ENCODE results near the gene ACVR1B. TPM values are rescaled to one million over a fixed set of nuclear protein-coding genes. Genes with fewer than 3 reads are reported as not detected.

The ACVR1B gene
- total and polyA plus RNA-seq, 2 donors (not counting 3 experiments of a cell fraction or from before 2014, with no cell fraction given), result 29.0 to 33.7 TPM

GRCh38 chr12:51906430-51907082 is 44.9 kb upstream of the ACVR1B start:
- BruUV-seq (replicated peaks), result TSS peak; percentile 14
- H3K9me3 ChIP-seq (replicated peaks; ENCODE audit: control insufficient read depth, insufficient read depth, low read length), result no peaks in the 10 kb centered on the region
- CTCF ChIA-PET, result interaction anchor here (0.9 to 11.4 kb wide), 8 partner anchors 10 to 86 kb away, joined by 3 to 286 read pairs (median 5); partner anchors contain the start of gene ANKRD33
- H3K79me2 ChIP-seq (ENCODE audit: control insufficient read depth, insufficient read depth, low read length), result peaks cover 47% of the 10 kb centered on the region
- intact Hi-C loops (cut with micrococcal nuclease) (no loop called here), dilution Hi-C loops (cut with MboI; ENCODE audit: extremely low pct_ligation_motif_present, low sequenced_read_pairs) (no loop called here)
- POLR2A ChIA-PET, result interaction anchor here (0.5 to 3.6 kb wide), 7 partner anchors 10 to 553 kb away, joined by 3 to 18 read pairs (median 6); no protein-coding TSS in a partner anchor
- DNase-seq (ENCODE audit: low read depth, low spot score) (no peak), FAIRE-seq (no peak)
- no peak for TF ChIP-seq GATA2 (IDR thresholded peaks at IDR 0.05; ENCODE audit: insufficient read depth, insufficient read length, low read depth, low read length)
- TF ChIP-seq FOS (IDR thresholded peaks at IDR 0.05; ENCODE audit: borderline replicate concordance, insufficient read depth, low read length), result no peak
- TF ChIP-seq MYC (IDR thresholded peaks at IDR 0.05; ENCODE audit: low read depth, low read length), result no peak
- TF ChIP-seq JUN (IDR thresholded peaks at IDR 0.05; ENCODE audit: borderline replicate concordance, insufficient read depth, insufficient read length, low read depth), result no peak
- TF ChIP-seq, protein P1, sequence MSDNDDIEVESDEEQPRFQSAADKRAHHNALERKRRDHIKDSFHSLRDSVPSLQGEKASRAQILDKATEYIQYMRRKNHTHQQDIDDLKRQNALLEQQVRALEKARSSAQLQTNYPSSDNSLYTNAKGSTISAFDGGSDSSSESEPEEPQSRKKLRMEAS (IDR thresholded peaks at IDR 0.05; ENCODE audit: insufficient read depth, insufficient read length), result no peak
- no peak for TF ChIP-seq POLR2AphosphoS5 (IDR thresholded peaks at IDR 0.05; ENCODE audit: insufficient read depth, low read depth, low read length)
- TF ChIP-seq EZH2 (IDR thresholded peaks at IDR 0.05; ENCODE audit: borderline replicate concordance, low read depth, low read length, severe bottlenecking), result no peak
- no peak for TF ChIP-seq CTCF (IDR thresholded peaks at IDR 0.05; ENCODE audit: extremely low read depth in 1 of 2, insufficient read depth in 1 of 2, low read depth in 1 of 2, low read length in 2 of 2)
- no peak for TF ChIP-seq POLR2A (IDR thresholded peaks at IDR 0.05; ENCODE audit: low read depth, low read length)
- no peaks in the 10 kb centered on the region for H3K36me3 ChIP-seq (ENCODE audit: control insufficient read depth in 2 of 2, extremely low read depth in 1 of 2, insufficient read depth in 2 of 2, low read length in 2 of 2)
- no peaks in the 10 kb centered on the region for H3K9me1 ChIP-seq (replicated peaks; ENCODE audit: control insufficient read depth, extremely low read depth, insufficient read depth, low read length)
- H3K27me3 ChIP-seq (ENCODE audit: control insufficient read depth in 2 of 2, insufficient read depth in 2 of 2, low read length in 2 of 2), result no peaks in the 10 kb centered on the region
- H3K27ac ChIP-seq (ENCODE audit: insufficient read depth, low read depth, low read length), result peak overlapping the region; percentile 99
- H4K20me1 ChIP-seq (replicated peaks; ENCODE audit: control insufficient read depth, extremely low read depth, insufficient read depth, low read length), result no peaks in the 10 kb centered on the region
- no peak overlapping the region for H2AFZ ChIP-seq (ENCODE audit: low read depth, low read length)
- H3K4me2 ChIP-seq (ENCODE audit: insufficient read depth, low read length), result peak overlapping the region; percentile 65
- peak overlapping the region; percentile 85 to 92 (median 86) for H3K4me3 ChIP-seq (replicated peaks in 1 of 3; ENCODE audit: insufficient read depth in 1 of 3, low read depth in 1 of 3, low read length in 3 of 3)
- H3K9ac ChIP-seq (replicated peaks; ENCODE audit: extremely low read depth, insufficient read depth, low read length), result peak overlapping the region; percentile 95
- peaks cover 68% of the 10 kb centered on the region for H3K4me1 ChIP-seq (ENCODE audit: control insufficient read depth, extremely low read depth, insufficient read depth, low read length)
